Adipose tissue (tissue), 3 donors: ENCODE measurements around the gene CRACR2A. TPM values are rescaled to one million over a fixed set of nuclear protein-coding genes. Genes with fewer than 3 reads are reported as not detected.

Experiments
- H3K27ac ChIP-seq: one replicate; pipeline ENCODE4 v1.5.1; 2013; ENCODE audit warnings: low read depth, low read length
- WGBS, 3 donors: extraction: QIAGEN DNeasy Blood & Tissue Kit; methylation state at CpG; one replicate each; pipeline ENCODE4 v1.1.7; 2013; 5-methylcytosine and 5-hydroxymethylcytosine counted together
- polyA plus RNA-seq, 3 donors: library from polyadenylated mRNA; stranded (reverse); fragments of 200-250 nt; gene quantifications; one replicate each; pipeline ENCODE4 v1.2.3, GENCODE V29; 2013
- donor health status: healthy with polysubstance abuse.
- donor health status: Bipolar disorder and iron deficiency.
- donor health status: healthy.

The CRACR2A gene
- polyA plus RNA-seq, 3 donors, result 1.2 to 4.4 (median 1.5) TPM

DNA sequence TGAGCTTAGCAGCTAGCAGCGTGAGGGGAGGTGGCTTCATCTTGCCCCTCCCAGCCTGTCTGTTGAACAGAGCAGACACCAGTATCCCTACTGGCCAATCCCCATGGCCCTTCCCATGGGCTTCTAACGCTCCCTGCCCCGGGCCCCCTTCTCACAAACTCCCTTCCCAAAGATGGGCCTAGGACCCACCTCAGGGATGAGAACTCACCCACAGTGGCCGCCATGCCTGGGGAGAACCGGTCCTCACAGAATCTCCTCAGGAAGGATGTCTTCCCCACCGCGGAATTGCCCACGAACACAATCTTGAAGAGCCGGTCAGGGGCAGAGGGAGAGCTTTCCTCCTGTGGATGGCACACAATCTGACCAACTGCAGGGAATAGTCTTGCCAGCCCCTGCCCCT, 119.5 kb downstream of the CRACR2A start:
- 95 to 97% (median 97%) methylated on average over 9 of the region's 9 CpGs for WGBS, 3 donors
- H3K27ac ChIP-seq, result no peak overlapping the region

DNA sequence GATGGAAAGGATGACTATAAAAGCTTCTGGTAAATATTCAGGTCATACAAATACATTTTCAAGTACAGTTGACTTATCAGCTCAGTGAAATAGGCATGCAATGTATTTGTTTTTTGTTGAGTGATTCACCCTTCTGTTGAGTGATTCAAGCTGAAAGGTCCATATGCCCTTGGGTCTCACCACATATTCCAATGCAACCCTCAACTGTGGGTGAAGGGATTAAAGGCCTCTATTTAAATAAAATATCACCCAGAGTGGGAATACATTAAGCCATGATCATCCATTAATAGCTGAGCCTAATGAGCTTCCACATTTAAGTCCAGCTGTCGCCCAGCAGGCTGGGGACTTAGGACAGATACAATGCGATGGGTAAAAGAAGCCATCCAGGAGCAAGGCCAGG, 120.2 kb downstream of the CRACR2A start:
- H3K27ac ChIP-seq, result no peak overlapping the region
- 93 to 95% (median 94%) methylated on average over 2 of the region's 2 CpGs for WGBS, 3 donors

DNA sequence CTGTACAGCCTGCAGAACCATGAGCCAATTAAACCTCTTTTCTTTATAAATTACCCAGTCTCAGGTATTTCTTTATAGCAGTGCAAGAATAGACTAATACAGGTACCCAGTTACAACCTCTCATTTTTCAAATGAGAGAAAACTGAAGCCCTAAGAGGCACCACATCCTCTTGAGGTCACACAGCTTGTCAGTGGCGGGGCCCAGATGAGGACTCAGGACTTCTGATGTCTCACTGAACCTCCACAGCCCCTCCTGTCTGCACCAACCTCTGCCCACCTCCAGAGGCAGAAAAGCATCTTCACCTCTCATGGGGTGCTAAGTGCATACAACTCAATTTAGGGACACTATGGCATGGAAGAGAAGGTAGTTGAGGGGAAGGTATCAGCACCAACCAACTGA, 120.7 kb downstream of the CRACR2A start:
- no peak overlapping the region for H3K27ac ChIP-seq
- WGBS, 3 donors, result 92 to 100% (median 96%) methylated on average over 1 of the region's 1 CpG

DNA sequence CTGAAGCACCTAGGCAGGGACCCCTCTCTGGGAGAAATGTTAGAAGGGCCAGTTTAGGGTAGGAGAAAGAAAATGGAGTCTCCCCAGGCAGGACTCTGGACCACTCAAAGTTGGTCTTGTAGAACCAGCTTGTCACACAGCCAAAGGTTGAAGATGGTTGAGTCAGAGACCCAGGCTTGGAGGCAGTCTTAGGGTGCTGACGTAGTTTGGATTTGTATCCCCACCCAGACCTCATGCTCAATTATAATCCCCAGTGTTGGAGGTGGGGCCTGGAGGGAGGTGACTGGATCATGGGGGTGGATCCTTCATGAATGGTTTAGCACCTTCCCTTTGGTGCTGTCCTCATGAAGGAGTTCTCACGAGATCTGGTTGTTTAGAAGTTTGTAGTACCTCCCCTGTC, 121.2 kb downstream of the CRACR2A start:
- no peak overlapping the region for H3K27ac ChIP-seq
- 85 to 97% (median 96%) methylated on average over 2 of the region's 2 CpGs for WGBS, 3 donors

DNA sequence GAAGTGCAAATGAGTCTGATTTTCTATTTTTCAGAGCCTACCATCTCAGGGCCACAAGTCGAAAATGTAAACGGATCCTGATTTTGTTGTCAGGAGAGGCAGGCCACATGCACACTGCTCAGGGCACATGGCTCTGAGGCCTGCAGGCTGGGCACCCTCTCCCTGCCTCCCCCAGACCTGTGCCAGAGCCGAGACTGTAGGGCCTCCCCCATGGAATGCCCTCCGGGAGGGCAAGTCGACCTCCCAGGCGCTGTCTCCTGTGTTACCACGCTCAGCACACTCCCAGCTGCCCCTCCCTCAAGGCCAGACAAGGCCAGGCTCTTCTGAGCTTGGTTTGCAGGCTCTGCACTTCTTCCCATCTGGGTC, 121.7 kb downstream of the CRACR2A start:
- WGBS, 3 donors, result 87 to 89% (median 88%) methylated on average over 7 of the region's 7 CpGs
- H3K27ac ChIP-seq, result no peak overlapping the region

DNA sequence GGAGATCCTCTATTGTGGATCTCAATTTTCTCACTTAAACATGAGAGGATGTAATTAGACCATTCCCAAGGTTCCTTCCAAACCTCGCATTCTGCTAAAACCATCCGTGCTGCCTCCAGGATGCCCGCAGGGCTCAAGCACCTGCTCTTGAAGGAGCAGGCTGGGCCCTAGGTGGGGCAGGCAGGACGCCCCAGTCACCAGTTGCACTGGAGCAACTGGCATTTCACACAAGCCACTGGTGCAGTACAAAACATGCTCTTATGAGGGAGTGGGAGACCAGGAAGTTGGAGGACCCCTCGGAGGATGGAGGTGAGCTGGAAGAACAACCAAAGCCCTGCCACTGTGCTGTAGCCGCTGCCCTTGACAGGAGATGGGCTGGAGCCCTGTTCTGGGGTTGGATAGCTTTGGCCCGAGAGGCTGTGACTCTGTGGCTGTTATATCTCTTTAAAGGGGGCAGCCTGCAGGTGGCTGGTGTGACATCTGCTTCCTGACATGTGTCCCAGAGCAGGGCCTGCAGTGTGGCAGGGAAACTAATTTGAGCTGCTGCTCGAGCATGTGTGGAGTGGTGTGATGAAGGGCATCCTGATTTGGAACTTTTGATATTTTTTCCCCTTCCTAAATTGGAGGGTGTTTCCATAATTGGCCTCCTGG, 122.2 kb downstream of the CRACR2A start:
- no peak overlapping the region for H3K27ac ChIP-seq
- WGBS, 3 donors, result 85 to 87% (median 85%) methylated on average over 8 of the region's 8 CpGs

DNA sequence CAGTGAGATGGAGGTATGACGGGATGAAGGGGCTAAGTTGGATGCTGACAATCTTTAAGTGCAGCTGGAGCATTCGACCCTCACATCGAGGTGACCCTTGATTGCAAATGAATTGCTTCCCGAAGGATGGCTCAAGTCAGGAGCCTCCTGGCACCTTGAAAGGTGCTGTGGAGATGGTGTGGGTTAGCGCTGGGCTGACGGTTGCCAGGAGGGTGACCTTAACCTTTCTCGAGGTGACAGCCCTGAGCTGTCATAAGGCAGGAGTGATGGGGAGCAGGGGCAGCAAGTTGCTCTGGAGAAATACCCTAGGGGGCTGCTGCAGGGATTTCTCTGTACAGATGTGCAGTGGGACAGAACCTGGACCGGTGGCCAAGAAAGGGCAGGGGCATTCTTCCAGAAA, 122.8 kb downstream of the CRACR2A start:
- WGBS, 3 donors, result 83 to 89% (median 83%) methylated on average over 8 of the region's 8 CpGs
- H3K27ac ChIP-seq, result no peak overlapping the region

DNA sequence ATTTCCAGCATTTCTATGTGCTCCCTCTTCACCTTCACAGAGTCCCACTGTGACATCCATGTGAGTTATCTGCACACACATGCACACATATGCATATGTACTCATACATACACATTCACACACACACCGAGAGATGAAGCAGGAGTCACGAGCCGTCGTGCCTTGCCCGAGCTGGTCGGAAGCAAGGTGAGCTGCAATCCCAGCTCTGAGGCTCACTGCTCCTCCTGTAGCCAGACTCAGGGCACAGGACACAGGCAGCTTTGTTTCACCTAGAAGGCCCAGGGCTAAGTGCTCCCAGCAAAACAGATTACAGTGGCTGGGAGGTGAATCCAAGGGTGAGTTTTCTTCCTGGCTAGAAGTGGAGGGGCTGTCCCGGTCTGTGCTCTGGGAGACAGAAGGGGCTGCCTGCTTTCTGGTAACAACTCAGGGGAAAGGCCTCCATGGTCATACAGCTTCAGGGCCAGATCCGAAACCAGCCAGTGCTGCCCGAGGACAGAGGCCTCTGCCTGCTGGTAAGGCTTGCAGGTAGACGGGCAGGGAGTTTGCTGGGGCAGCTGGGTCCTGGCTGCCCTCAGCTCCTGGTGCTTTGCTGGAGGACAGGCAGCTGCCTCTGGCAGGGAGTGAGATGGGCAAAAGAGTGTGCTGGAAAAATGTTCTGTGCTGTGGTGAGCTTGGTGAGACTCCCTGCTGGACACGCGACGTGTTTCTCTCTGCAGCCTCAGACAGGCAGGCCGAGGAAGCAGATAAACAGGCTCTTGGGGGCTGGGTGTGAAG, 123.7 kb downstream of the CRACR2A start:
- H3K27ac ChIP-seq, result no peak overlapping the region
- 87 to 95% (median 91%) methylated on average over 14 of the region's 14 CpGs for WGBS, 3 donors

DNA sequence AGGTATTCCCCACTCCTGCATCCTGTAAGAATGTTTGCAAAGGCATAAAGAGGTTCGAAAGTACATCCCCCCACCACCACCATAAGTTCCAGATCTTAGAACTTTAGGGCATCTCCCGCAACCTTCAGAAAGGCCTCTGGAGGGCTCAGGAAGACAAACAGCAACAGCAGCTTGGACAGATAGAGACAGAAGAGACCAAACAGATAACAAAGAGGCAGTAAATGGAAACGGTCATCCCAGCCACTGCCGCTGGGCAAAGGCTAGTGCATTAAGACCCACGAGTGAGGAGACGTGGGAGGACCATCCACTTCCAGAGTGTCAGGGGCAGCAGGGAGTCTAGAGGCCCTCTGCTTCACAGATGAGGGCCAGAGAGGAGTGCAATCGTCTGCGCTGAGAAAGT, 124.3 kb downstream of the CRACR2A start:
- no peak overlapping the region for H3K27ac ChIP-seq
- WGBS, 3 donors, result 81 to 87% (median 83%) methylated on average over 8 of the region's 8 CpGs

DNA sequence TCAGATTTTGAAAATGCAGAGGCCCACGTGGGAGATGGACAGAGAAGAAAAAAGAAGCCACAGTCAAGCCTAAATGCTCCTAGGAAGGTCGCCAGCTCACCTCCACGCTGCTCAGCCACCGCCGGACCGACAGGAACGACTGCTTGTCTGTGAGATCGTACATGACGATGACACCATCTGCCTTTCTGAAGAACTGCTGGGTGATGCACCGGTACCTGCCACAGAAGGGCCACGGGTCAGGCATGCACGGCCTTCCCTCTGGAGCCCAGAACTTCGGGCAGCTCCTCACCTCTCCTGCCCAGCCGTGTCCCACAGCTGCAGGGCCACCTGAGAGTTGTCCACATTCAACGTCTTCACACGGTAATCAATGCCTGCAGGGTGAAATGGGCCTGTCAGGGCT, 125.6 kb downstream of the CRACR2A start:
- no peak overlapping the region for H3K27ac ChIP-seq
- 90 to 96% (median 92%) methylated on average over 16 of the region's 16 CpGs for WGBS, 3 donors

DNA sequence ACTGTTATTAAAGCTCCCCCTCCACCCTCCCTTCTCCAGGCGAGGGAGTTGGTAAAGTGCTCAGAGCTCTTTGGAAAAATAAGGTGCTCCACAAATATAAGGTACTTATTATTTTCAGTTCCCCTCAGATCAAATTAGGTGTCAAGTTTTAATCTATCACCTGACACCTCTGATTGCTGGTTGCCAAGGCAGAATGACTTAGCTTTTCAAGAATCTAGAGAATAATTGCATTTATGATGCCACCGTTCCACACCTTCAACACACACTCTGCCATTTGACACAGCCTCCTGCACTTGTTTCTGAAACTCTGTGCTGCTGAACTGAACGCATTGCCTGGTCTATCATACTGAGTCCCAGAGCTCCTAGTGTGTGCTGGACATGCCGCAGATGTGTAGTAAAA, 128.6 kb downstream of the CRACR2A start:
- H3K27ac ChIP-seq, result no peak overlapping the region
- whole genome bisulfite sequencing, 3 donors, result 93 to 95% (median 95%) methylated on average over 4 of the region's 4 CpGs

DNA sequence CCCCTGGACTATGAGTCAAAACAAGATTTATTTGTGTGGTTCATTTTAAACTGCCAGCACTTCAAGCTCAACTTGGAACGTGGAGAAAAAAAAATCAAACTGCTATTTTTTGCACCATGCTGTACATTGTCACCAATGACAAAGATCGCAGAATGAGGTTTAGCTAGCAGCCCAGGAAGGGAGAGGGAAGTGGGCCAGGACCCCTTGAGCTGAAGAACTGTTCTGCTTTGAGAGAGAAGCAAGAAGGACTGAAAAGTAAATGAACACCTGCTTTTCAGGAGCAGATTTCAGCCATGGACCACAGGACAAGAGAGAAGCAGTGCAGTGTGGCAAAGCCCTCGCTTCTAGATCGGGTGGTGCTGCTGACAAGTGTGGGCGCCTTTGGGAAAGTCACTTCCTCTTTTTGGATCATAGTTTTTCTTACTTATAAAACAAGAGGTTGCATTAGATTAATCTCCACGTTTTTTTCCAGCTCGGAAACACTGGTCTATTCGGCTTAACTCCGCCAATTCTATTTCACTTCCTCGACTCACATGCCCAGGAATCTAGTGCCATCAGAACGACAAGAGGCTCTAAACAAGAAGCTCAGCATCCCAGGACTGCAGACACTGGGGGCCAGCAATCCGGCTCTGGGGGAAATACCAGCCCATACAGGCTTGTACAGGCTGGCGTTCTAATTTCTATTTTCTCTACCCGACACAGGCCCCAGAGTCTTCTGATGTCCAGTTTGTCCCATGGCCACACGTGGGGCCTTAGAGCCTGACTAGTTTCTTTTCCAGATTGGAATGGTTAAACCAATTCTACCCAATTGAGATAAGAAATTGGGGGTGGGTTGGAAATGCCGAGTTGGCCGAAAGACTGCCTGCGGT, 129.9 kb downstream of the CRACR2A start:
- WGBS, 3 donors, result 66 to 81% (median 70%) methylated on average over 18 of the region's 18 CpGs
- H3K27ac ChIP-seq, result no peak overlapping the region

DNA sequence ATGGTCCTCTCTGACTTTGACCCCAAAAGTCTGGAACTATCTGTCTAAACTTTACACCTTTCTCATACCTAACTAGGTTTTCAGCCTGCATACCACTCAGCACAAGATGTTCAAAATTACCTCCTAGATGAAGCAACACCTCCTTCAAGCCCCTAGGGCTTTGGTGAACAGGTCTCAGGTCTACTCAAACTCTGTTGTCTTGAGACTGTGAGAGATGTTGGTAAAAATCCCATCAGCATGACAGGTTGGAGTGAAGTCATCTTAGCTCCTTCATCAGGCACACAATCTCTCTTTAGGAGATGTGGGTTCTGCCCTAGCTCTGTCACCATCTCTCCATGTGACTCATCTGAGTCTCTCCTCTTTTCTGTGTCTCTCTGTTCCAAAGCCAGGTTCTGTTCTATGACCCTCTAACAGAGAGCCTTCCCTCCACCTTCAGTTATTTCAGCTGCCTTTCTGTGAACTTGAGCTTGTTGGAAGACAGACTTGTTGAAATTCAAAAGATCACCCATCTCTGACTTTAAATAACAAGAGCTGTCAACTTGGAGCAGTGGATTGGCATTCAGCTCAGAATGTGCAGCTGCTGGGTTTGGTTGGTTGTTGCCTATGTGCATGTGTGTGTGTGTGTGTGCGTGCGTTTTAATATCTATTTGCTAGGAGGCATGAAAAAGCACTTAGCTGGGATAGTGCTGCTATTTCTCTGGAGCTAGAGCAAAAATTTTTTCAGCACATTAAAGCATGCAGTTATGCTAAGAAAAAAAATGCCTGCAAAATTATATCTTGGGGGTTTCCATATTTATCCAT, 130.7 kb downstream of the CRACR2A start:
- WGBS, 3 donors, result 82 to 96% (median 85%) methylated on average over 2 of the region's 2 CpGs
- no peak overlapping the region for H3K27ac ChIP-seq

DNA sequence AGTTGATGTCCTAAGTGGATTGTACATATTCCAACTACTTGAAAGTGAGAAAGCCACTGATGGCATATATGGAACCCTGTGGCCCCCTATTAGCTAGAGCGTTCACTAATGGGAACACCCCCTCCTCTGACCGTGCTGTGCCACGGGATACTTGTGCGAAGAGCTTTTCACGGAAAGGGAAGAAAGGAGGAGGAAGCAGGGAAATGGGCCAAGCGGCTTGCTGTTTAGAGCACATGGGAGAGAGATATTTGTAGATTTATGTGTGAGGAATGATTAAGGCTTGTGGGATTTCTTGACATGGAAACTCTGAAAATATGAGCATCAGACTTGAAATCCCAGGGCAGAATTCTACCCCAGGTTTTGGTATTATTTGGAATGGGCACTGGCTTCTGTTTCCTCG, 132.1 kb downstream of the CRACR2A start:
- 91 to 99% (median 92%) methylated on average over 7 of the region's 7 CpGs for WGBS, 3 donors
- no peak overlapping the region for H3K27ac ChIP-seq

DNA sequence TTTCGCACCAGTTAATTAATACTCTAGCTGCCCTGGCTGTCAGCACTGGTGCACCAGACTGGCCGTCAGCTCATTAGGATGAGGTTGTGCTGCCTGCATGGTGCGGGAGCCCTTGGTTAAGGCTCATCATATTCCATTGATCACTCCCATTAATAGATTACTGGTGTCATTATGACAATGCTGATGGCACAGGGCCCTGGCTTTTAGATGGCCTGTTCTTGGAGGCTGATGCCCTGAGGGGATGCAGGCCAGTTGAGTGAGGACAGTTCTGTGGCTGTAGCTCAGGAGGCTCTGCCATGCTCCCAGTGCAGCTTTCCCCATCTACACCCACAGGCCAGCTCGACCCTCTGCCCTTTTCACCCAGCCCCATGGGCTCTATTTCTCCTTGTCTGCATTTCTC, 135.3 kb downstream of the CRACR2A start:
- H3K27ac ChIP-seq, result no peak overlapping the region
- WGBS, 3 donors, result 92 to 96% (median 93%) methylated on average over 4 of the region's 4 CpGs

DNA sequence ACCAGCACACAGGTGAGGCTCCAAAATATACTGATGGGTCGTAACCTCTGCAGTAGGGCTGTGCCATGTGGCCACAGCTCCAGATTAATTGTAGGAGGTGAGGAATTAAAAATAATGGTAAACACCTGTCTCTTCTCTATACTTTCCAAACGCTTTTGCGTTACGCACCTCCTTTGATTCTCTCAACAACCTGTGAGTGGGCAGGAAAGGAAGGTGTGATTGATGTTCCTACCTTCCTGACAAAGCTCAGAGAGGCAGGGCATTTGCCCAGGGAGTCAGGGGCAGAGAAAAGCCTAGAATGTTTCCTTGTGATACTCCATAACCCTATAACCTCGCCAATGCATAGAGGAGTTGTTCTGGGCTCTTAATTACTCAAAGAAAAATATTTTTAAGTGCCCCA, 137.0 kb downstream of the CRACR2A start:
- no peak overlapping the region for H3K27ac ChIP-seq
- WGBS, 3 donors, result 94 to 96% (median 95%) methylated on average over 5 of the region's 5 CpGs

DNA sequence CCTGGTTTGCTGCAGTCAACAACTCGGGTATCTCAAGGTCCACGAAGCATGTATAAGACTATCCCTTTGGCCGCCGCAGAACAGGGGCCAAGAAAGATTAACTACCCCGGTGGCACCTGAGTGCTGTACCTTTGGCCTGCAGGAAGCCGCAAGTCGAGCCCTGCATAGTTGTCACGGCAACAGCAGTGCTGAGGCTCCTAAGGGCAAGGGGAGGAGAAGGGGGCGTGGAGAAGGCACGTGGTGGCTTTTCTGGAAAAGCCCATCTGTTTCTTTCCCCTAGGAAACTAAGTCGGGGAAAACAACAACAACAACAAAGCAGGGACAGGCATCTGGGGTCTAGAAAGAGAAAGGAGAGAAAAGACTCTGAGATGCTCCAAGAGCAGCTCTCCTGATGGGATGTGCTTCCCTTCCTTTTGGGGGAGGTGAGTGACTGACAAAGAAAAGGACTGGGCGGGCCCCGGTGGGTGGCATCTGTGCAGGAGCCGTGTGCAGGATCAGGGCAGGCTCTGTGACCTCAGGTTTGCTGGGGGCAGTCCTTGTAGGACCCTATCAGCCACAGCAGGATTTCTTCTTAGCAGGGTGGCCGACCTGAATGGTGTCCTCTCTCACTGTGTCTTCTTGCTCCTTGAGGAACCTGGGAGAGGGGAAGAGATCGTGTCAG, 138.0 kb downstream of the CRACR2A start:
- H3K27ac ChIP-seq, result no peak overlapping the region
- WGBS, 3 donors, result 79 to 83% (median 80%) methylated on average over 16 of the region's 16 CpGs
